IMR-90 (cell line): Measurements from ENCODE around the gene PCSK6.

Experiments used
- CTCF ChIP-seq: conservative IDR thresholded peaks from 2 replicates; pipeline ENCODE4 v1.5.1; 2012; ENCODE audit warnings: mild to moderate bottlenecking, low read depth, low read length, improper control_type of control experiment
- MAFK ChIP-seq: IDR thresholded peaks from 2 replicates; pipeline ENCODE4 v1.6.1; 2012; ENCODE audit warnings: low read depth, low read length, improper control_type of control experiment

GRCh38 chr15:101502572-101503295, 13.2 kb upstream of the PCSK6 start:
- TF ChIP-seq CTCF (no peak), MAFK (no peak)
